ENCODE results near the gene MET.

MET gene

GRCh38 chr7:116780966-116781365 is 109.0 kb downstream of the MET start:
- H3K9ac ChIP-seq = no peak overlapping the region
- no peak overlapping the region for H3K4me3 ChIP-seq
- no peak for TF ChIP-seq Cebpa-rat (IDR thresholded peaks at IDR 0.05)
- no peaks in the 10 kb centered on the region for H3K4me1 ChIP-seq
- no peak overlapping the region for H3K27ac ChIP-seq
- no peak overlapping the region for H3K4me2 ChIP-seq
- no peaks in the 10 kb centered on the region for H3K27me3 ChIP-seq
- H4K20me1 ChIP-seq = no peaks in the 10 kb centered on the region
- no peaks in the 10 kb centered on the region for H3K36me3 ChIP-seq
- H3K9me3 ChIP-seq (replicated peaks in 1 of 11) = no peaks in the 10 kb centered on the region

GRCh38 chr7:116781584-116781983 is 109.6 kb downstream of the MET start:
- H3K9ac ChIP-seq = no peak overlapping the region
- H3K27ac ChIP-seq = no peak overlapping the region
- H3K9me3 ChIP-seq (replicated peaks in 1 of 11) = no peaks in the 10 kb centered on the region
- H3K4me1 ChIP-seq = no peaks in the 10 kb centered on the region
- no peaks in the 10 kb centered on the region for H4K20me1 ChIP-seq
- H3K4me3 ChIP-seq = no peak overlapping the region
- no peak overlapping the region for H3K4me2 ChIP-seq
- no peaks in the 10 kb centered on the region for H3K36me3 ChIP-seq
- H3K27me3 ChIP-seq = no peaks in the 10 kb centered on the region
- no peak for TF ChIP-seq Cebpa-rat (IDR thresholded peaks at IDR 0.05)

- H3K9me3 ChIP-seq (replicated peaks in 1 of 11) = no peaks in the 10 kb centered on the region
- no peaks in the 10 kb centered on the region for H3K36me3 ChIP-seq
- H3K4me1 ChIP-seq = peaks cover 0 to 5% (median 0%) of the 10 kb centered on the region in 10 experiments; a peak in 6 of 20 replicates
- no peaks in the 10 kb centered on the region for H4K20me1 ChIP-seq
- no peaks in the 10 kb centered on the region for H3K27me3 ChIP-seq
- H3K9ac ChIP-seq = no peak overlapping the region
- no peak overlapping the region for H3K4me3 ChIP-seq
- TF ChIP-seq Cebpa-rat (IDR thresholded peaks at IDR 0.05) = no peak
- no peak overlapping the region for H3K4me2 ChIP-seq
- H3K27ac ChIP-seq = no peak overlapping the region
Observed at GRCh38 chr7:116782177-116782711, 110.2 kb downstream of the MET start.

- no peak overlapping the region for H3K4me2 ChIP-seq
- peaks cover 0 to 5% (median 0%) of the 10 kb centered on the region in 10 experiments; a peak in 6 of 20 replicates for H3K4me1 ChIP-seq
- H3K4me3 ChIP-seq = no peak overlapping the region
- no peak for TF ChIP-seq Cebpa-rat (IDR thresholded peaks at IDR 0.05)
- no peak overlapping the region for H3K9ac ChIP-seq
- no peaks in the 10 kb centered on the region for H3K9me3 ChIP-seq (replicated peaks in 1 of 11)
- no peaks in the 10 kb centered on the region for H3K36me3 ChIP-seq
- H3K27ac ChIP-seq = no peak overlapping the region
- no peaks in the 10 kb centered on the region for H4K20me1 ChIP-seq
- no peaks in the 10 kb centered on the region for H3K27me3 ChIP-seq
Observed at GRCh38 chr7:116783666-116784318, 111.8 kb downstream of the MET start.

- Histone ChIP-seq H3K27me3 (no peaks in the 10 kb centered on the region), H3K4me3 (no peak overlapping the region), H3K9ac (no peak overlapping the region), H4K20me1 (no peaks in the 10 kb centered on the region), H3K36me3 (no peaks in the 10 kb centered on the region), H3K4me2 (no peak overlapping the region), H3K27ac (no peak overlapping the region), H3K9me3 (replicated peaks in 1 of 11) (no peaks in the 10 kb centered on the region), H3K4me1 (peaks cover 0 to 5% (median 0%) of the 10 kb centered on the region in 10 experiments; a peak in 6 of 20 replicates)
- no peak for TF ChIP-seq Cebpa-rat (IDR thresholded peaks at IDR 0.05)
Observed at GRCh38 chr7:116784647-116785046, 112.7 kb downstream of the MET start.

- Histone ChIP-seq H3K36me3 (no peaks in the 10 kb centered on the region), H3K4me3 (no peak overlapping the region), H3K27me3 (no peaks in the 10 kb centered on the region), H4K20me1 (no peaks in the 10 kb centered on the region), H3K9me3 (replicated peaks in 1 of 11) (no peaks in the 10 kb centered on the region), H3K4me1 (peaks cover 0 to 5% (median 0%) of the 10 kb centered on the region in 10 experiments; a peak in 6 of 20 replicates), H3K4me2 (no peak overlapping the region), H3K9ac (no peak overlapping the region), H3K27ac (no peak overlapping the region)
- no peak for TF ChIP-seq Cebpa-rat (IDR thresholded peaks at IDR 0.05)
Observed at GRCh38 chr7:116785843-116786242, 113.8 kb downstream of the MET start.

- no peak for TF ChIP-seq Cebpa-rat (IDR thresholded peaks at IDR 0.05)
- no peaks in the 10 kb centered on the region for H4K20me1 ChIP-seq
- no peak overlapping the region; a peak in 1 of 22 replicates for H3K27ac ChIP-seq
- no peak overlapping the region for H3K9ac ChIP-seq
- no peak overlapping the region for H3K4me3 ChIP-seq
- no peaks in the 10 kb centered on the region for H3K9me3 ChIP-seq (replicated peaks in 1 of 11)
- no peaks in the 10 kb centered on the region for H3K36me3 ChIP-seq
- H3K4me2 ChIP-seq = peak overlapping the region in 4 of 11 experiments; percentile 11 to 46 (median 22); a peak in 2 of 22 replicates
- H3K4me1 ChIP-seq = peaks cover 0 to 5% (median 0%) of the 10 kb centered on the region in 10 experiments; a peak in 6 of 20 replicates
- H3K27me3 ChIP-seq = no peaks in the 10 kb centered on the region
Observed at GRCh38 chr7:116786791-116787443, 114.9 kb downstream of the MET start.

- no peaks in the 10 kb centered on the region for H4K20me1 ChIP-seq
- H3K4me1 ChIP-seq = peaks cover 0 to 5% (median 0%) of the 10 kb centered on the region in 10 experiments; a peak in 6 of 20 replicates
- H3K9ac ChIP-seq = no peak overlapping the region
- no peaks in the 10 kb centered on the region for H3K27me3 ChIP-seq
- H3K9me3 ChIP-seq (replicated peaks in 1 of 11) = no peaks in the 10 kb centered on the region
- no peak overlapping the region for H3K4me3 ChIP-seq
- no peaks in the 10 kb centered on the region for H3K36me3 ChIP-seq
- TF ChIP-seq Cebpa-rat (IDR thresholded peaks at IDR 0.05) = no peak
- H3K27ac ChIP-seq = no peak overlapping the region
- no peak overlapping the region for H3K4me2 ChIP-seq
Observed at GRCh38 chr7:116787881-116788280, 115.9 kb downstream of the MET start.

GRCh38 chr7:116788572-116789197 is 116.7 kb downstream of the MET start:
- no peak overlapping the region for H3K9ac ChIP-seq
- TF ChIP-seq Cebpa-rat (IDR thresholded peaks at IDR 0.05) = no peak
- no peak overlapping the region for H3K27ac ChIP-seq
- H3K9me3 ChIP-seq (replicated peaks in 1 of 11) = no peaks in the 10 kb centered on the region
- H3K4me3 ChIP-seq = no peak overlapping the region
- H4K20me1 ChIP-seq = no peaks in the 10 kb centered on the region
- no peaks in the 10 kb centered on the region for H3K27me3 ChIP-seq
- peaks cover 0 to 5% (median 0%) of the 10 kb centered on the region in 10 experiments; a peak in 6 of 20 replicates for H3K4me1 ChIP-seq
- H3K36me3 ChIP-seq = no peaks in the 10 kb centered on the region
- no peak overlapping the region for H3K4me2 ChIP-seq
